Liver (tissue), 9 donors: ENCODE data around the gene ZC3H6. TPM values are rescaled to one million over a fixed set of nuclear protein-coding genes. Genes with fewer than 3 reads are reported as not detected.

Experiments
- DNase-seq: peaks from one replicate; pipeline ENCODE4 v3.0.0-alpha.2; 2017; ENCODE audit warnings: low spot score
- H3K27ac ChIP-seq, 2 donors: one replicate each; pipeline ENCODE4 v1.7.0; 2013; ENCODE audit warnings: inconsistent platforms in 2 of 2, low read length in 2 of 2, control low read depth in 1 of 2, low read depth in 1 of 2, mild to moderate bottlenecking in 1 of 2
- H3K27me3 ChIP-seq, 4 donors: one replicate each; pipeline versions ENCODE4 v1.6.1 to v1.7.0; 2013; ENCODE audit warnings: low read length in 3 of 4, inconsistent platforms in 1 of 4, mild to moderate bottlenecking in 1 of 4, moderate library complexity in 1 of 4; ENCODE audit not compliant: control insufficient read depth in 4 of 4, insufficient read depth in 4 of 4
- H3K36me3 ChIP-seq, 4 donors: one replicate each; pipeline versions ENCODE4 v1.6.1 to v1.7.0; 2013; ENCODE audit warnings: low read length in 3 of 4, mild to moderate bottlenecking in 3 of 4, low read depth in 1 of 4, moderate library complexity in 1 of 4; ENCODE audit not compliant: control insufficient read depth in 4 of 4, insufficient read depth in 3 of 4
- H3K4me1 ChIP-seq, 4 donors: one replicate each; pipeline versions ENCODE4 v1.6.1 to v1.7.0; 2013; ENCODE audit warnings: low read length in 3 of 4, mild to moderate bottlenecking in 3 of 4, moderate library complexity in 1 of 4; ENCODE audit not compliant: control insufficient read depth in 4 of 4, insufficient read depth in 4 of 4
- H3K4me3 ChIP-seq, 3 donors: one replicate each; pipeline versions ENCODE4 v1.6.1 to v1.7.0; 2013; ENCODE audit warnings: low read length in 3 of 3, control low read depth in 1 of 3, low read depth in 1 of 3, mild to moderate bottlenecking in 1 of 3
- H3K9ac ChIP-seq, 2 donors: one replicate each; pipeline ENCODE4 v1.7.0; 2013; ENCODE audit warnings: low read length in 2 of 2, mild to moderate bottlenecking in 2 of 2, moderate library complexity in 2 of 2, control low read depth in 1 of 2, low read depth in 1 of 2
- H3K9me3 ChIP-seq, 4 donors: one replicate each; pipeline versions ENCODE4 v1.6.1 to v1.7.0; 2013; ENCODE audit warnings: low read length in 3 of 4; ENCODE audit not compliant: control insufficient read depth in 4 of 4
- ATF3 ChIP-seq: IDR thresholded peaks from 2 replicates; pipeline ENCODE4 v1.6.1; 2016; ENCODE audit warnings: antibody characterized with exemption
- EGR1 ChIP-seq, 2 donors: IDR thresholded peaks; 2 replicates each; pipeline ENCODE4 v1.6.1; 2016 to 2018; ENCODE audit warnings: antibody characterized with exemption in 2 of 2, low read depth in 2 of 2
- FOXA1 ChIP-seq: IDR thresholded peaks from 2 replicates; pipeline ENCODE4 v1.6.1; 2016; ENCODE audit warnings: antibody characterized with exemption
- FOXA2 ChIP-seq: IDR thresholded peaks from 2 replicates; pipeline ENCODE4 v1.6.1; 2016; ENCODE audit warnings: antibody characterized with exemption
- HNF4A ChIP-seq, 2 donors: conservative IDR thresholded peaks; 2 replicates each; pipeline ENCODE4 v1.6.1; 2016; ENCODE audit warnings: antibody characterized with exemption in 2 of 2, mild to moderate bottlenecking in 2 of 2
- HNF4G ChIP-seq: IDR thresholded peaks from 2 replicates; pipeline ENCODE4 v1.6.1; 2016; ENCODE audit warnings: antibody characterized with exemption
- MAX ChIP-seq: IDR thresholded peaks from 2 replicates; pipeline ENCODE4 v1.6.1; 2016; ENCODE audit warnings: antibody characterized with exemption
- RAD21 ChIP-seq, 2 donors: IDR thresholded peaks; 2 replicates each; pipeline ENCODE4 v1.6.1; 2016; ENCODE audit warnings: antibody characterized with exemption in 2 of 2, mild to moderate bottlenecking in 2 of 2
- REST ChIP-seq: IDR thresholded peaks from 2 replicates; pipeline ENCODE4 v1.6.1; 2016; ENCODE audit warnings: antibody characterized with exemption, mild to moderate bottlenecking
- RXRA ChIP-seq, 2 donors: IDR thresholded peaks; 2 replicates each; pipeline ENCODE4 v1.6.1; 2017 to 2018; ENCODE audit warnings: antibody characterized with exemption in 2 of 2, mild to moderate bottlenecking in 1 of 2
- SP1 ChIP-seq: IDR thresholded peaks from 2 replicates; pipeline ENCODE4 v1.6.1; 2018; ENCODE audit warnings: antibody characterized with exemption, mild to moderate bottlenecking
- TAF1 ChIP-seq: conservative IDR thresholded peaks from 2 replicates; pipeline ENCODE4 v1.6.1; 2016; ENCODE audit warnings: antibody characterized with exemption, mild to moderate bottlenecking
- YY1 ChIP-seq: IDR thresholded peaks from 2 replicates; pipeline ENCODE4 v1.6.1; 2016; ENCODE audit warnings: antibody characterized with exemption, mild to moderate bottlenecking
- WGBS: extraction: QIAGEN DNeasy Blood & Tissue Kit; methylation state at CpG from one replicate; pipeline ENCODE4 v1.1.7; 2013; 5-methylcytosine and 5-hydroxymethylcytosine counted together
- polyA plus RNA-seq, 2 donors: library from polyadenylated mRNA; stranded (reverse) in 1 of 2; unstranded in 1 of 2; fragments of 200-250 nt in 1 of 2; fragments of >200 nt in 1 of 2; fragmentation: Nextera tagmentation in 1 of 2; extraction: Ambion mirVana in 1 of 2; gene quantifications; one replicate each; pipeline versions ENCODE4 v1.2.1 to v1.2.3, GENCODE V29; 2013 to 2015
- total RNA-seq, 2 donors: library from RNA; depleted of rRNA; stranded (reverse); fragments of >200 nt; gene quantifications; one replicate each; pipeline ENCODE4 v1.2.3, GENCODE V29; 2014
- TF ChIP-seq, protein P1 (sequence below): fragments of 150-350 bp; IDR thresholded peaks from 2 replicates; pipeline ENCODE4 v1.5.1; 2017; ENCODE audit warnings: improper control_type of control experiment, low read depth, low read length; ENCODE audit not compliant: missing input control
- TF ChIP-seq, protein P2 (sequence below): IDR thresholded peaks from 2 replicates; pipeline ENCODE4 v1.6.1; 2016; ENCODE audit warnings: antibody characterized with exemption
- donor health status: healthy.
- donor health status: healthy.
- donor health status: healthy.
- donor health status: healthy.
- donor health status: healthy.

The ZC3H6 gene
- total and polyA plus RNA-seq, 4 donors: 0.32 to 5.8 (median 2.3) TPM

- Histone ChIP-seq H3K36me3 (peaks cover 0 to 20% (median 7%) of the 10 kb centered on the region in 4 donors), H3K4me3 (no peak overlapping the region), H3K27ac (no peak overlapping the region), H3K9ac (no peak overlapping the region), H3K9me3 (no peaks in the 10 kb centered on the region), H3K27me3 (no peaks in the 10 kb centered on the region), H3K4me1 (no peaks in the 10 kb centered on the region)
- DNase-seq: no peak
- no peak for TF ChIP-seq REST
- no peak for TF ChIP-seq RAD21 (IDR thresholded peaks at IDR 0.05)
- no peak for TF ChIP-seq EGR1 (IDR thresholded peaks at IDR 0.05; ENCODE audit: low read depth in 2 of 2)
- no peak for TF ChIP-seq TAF1
- TF ChIP-seq, protein P1, sequence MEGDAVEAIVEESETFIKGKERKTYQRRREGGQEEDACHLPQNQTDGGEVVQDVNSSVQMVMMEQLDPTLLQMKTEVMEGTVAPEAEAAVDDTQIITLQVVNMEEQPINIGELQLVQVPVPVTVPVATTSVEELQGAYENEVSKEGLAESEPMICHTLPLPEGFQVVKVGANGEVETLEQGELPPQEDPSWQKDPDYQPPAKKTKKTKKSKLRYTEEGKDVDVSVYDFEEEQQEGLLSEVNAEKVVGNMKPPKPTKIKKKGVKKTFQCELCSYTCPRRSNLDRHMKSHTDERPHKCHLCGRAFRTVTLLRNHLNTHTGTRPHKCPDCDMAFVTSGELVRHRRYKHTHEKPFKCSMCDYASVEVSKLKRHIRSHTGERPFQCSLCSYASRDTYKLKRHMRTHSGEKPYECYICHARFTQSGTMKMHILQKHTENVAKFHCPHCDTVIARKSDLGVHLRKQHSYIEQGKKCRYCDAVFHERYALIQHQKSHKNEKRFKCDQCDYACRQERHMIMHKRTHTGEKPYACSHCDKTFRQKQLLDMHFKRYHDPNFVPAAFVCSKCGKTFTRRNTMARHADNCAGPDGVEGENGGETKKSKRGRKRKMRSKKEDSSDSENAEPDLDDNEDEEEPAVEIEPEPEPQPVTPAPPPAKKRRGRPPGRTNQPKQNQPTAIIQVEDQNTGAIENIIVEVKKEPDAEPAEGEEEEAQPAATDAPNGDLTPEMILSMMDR: no peak
- TF ChIP-seq YY1: no peak
- no peak for TF ChIP-seq FOXA1
- TF ChIP-seq, protein P2, sequence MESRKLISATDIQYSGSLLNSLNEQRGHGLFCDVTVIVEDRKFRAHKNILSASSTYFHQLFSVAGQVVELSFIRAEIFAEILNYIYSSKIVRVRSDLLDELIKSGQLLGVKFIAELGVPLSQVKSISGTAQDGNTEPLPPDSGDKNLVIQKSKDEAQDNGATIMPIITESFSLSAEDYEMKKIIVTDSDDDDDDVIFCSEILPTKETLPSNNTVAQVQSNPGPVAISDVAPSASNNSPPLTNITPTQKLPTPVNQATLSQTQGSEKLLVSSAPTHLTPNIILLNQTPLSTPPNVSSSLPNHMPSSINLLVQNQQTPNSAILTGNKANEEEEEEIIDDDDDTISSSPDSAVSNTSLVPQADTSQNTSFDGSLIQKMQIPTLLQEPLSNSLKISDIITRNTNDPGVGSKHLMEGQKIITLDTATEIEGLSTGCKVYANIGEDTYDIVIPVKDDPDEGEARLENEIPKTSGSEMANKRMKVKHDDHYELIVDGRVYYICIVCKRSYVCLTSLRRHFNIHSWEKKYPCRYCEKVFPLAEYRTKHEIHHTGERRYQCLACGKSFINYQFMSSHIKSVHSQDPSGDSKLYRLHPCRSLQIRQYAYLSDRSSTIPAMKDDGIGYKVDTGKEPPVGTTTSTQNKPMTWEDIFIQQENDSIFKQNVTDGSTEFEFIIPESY: no peak
- no peak for TF ChIP-seq ATF3
- TF ChIP-seq HNF4G: no peak
- TF ChIP-seq RXRA (IDR thresholded peaks at IDR 0.05): no peak
- TF ChIP-seq SP1: no peak
- WGBS: 96% methylated on average over 4 of the region's 4 CpGs
Measured at GRCh38 chr2:112243233-112243632, 32.2 kb upstream of the ZC3H6 start.

GRCh38 chr2:112244854-112245253 is 30.5 kb upstream of the ZC3H6 start:
- H3K9me3 ChIP-seq: no peaks in the 10 kb centered on the region
- no peaks in the 10 kb centered on the region for H3K27me3 ChIP-seq
- H3K4me3 ChIP-seq: no peak overlapping the region
- H3K4me1 ChIP-seq: peaks cover 0 to 2% (median 0%) of the 10 kb centered on the region in 4 donors
- peaks cover 0 to 20% (median 11%) of the 10 kb centered on the region in 4 donors for H3K36me3 ChIP-seq
- no peak for DNase-seq
- H3K27ac ChIP-seq: no peak overlapping the region
- no peak overlapping the region for H3K9ac ChIP-seq
- 97% methylated on average over 1 of the region's 1 CpG for WGBS
- TF ChIP-seq EGR1 (IDR thresholded peaks at IDR 0.05; ENCODE audit: low read depth in 2 of 2) (no peak), FOXA2 (no peak), HNF4A (conservative IDR thresholded peaks at IDR 0.05) (no peak), ATF3 (no peak), MAX (no peak), HNF4G (no peak), FOXA1 (no peak), RAD21 (IDR thresholded peaks at IDR 0.05) (no peak), RXRA (IDR thresholded peaks at IDR 0.05) (no peak), YY1 (no peak)
- TF ChIP-seq, protein P2: no peak
- TF ChIP-seq, protein P1: no peak
